Muscle of leg (tissue), 11 donors: ENCODE results near the gene GNAQ. TPM values are rescaled to one million over a fixed set of nuclear protein-coding genes. Genes with fewer than 3 reads are reported as not detected.
A peak's percentile ranks its signal among the peaks of the same experiment; 100 is the strongest.

Experiments
- DNase-seq: peaks from one replicate; pipeline ENCODE4 v3.0.0; 2013
- H3K27ac ChIP-seq: one replicate; pipeline ENCODE4 v1.5.1; 2013; ENCODE audit warnings: mild to moderate bottlenecking, low read length, control low read depth
- H3K27me3 ChIP-seq: one replicate; pipeline ENCODE4 v1.6.1; 2013; ENCODE audit warnings: low read length; ENCODE audit not compliant: control insufficient read depth, insufficient read depth
- H3K36me3 ChIP-seq: one replicate; pipeline ENCODE4 v1.6.1; 2013; ENCODE audit warnings: low read length; ENCODE audit not compliant: control insufficient read depth, insufficient read depth
- H3K4me1 ChIP-seq: one replicate; pipeline ENCODE4 v1.6.1; 2013; ENCODE audit warnings: low read length; ENCODE audit not compliant: control insufficient read depth, insufficient read depth
- H3K4me3 ChIP-seq: one replicate; pipeline ENCODE4 v1.5.1; 2013; ENCODE audit warnings: low read length, control low read depth
- H3K9me3 ChIP-seq: replicated peaks from 2 replicates; pipeline ENCODE4 v1.6.1; 2013; ENCODE audit warnings: low read depth, low read length; ENCODE audit not compliant: control insufficient read depth
- WGBS: methylation state at CpG from one replicate; pipeline ENCODE4 v1.1.5; 2013; ENCODE audit warnings: missing lambda C conversion rate; ENCODE audit not compliant: insufficient coverage; 5-methylcytosine and 5-hydroxymethylcytosine counted together
- polyA plus RNA-seq, 8 donors: library from polyadenylated mRNA; unstranded; fragments of 120-200 nt; gene quantifications; one replicate each; pipeline versions ENCODE4 v1.2.1 to v1.2.3, GENCODE V29; 2013; ENCODE audit warnings: inconsistent platforms in 1 of 8, low replicate concordance in 1 of 8; ENCODE audit not compliant: insufficient read length in 8 of 8, insufficient read depth in 1 of 8
- total RNA-seq: library from RNA; stranded (reverse); fragments of 120-200 nt; gene quantifications from one replicate; pipeline ENCODE4 v1.2.4, GENCODE V29; 2013

Gene GNAQ
- total and polyA plus RNA-seq, 9 donors: 19.7 to 31.6 (median 27.0) TPM

DNA sequence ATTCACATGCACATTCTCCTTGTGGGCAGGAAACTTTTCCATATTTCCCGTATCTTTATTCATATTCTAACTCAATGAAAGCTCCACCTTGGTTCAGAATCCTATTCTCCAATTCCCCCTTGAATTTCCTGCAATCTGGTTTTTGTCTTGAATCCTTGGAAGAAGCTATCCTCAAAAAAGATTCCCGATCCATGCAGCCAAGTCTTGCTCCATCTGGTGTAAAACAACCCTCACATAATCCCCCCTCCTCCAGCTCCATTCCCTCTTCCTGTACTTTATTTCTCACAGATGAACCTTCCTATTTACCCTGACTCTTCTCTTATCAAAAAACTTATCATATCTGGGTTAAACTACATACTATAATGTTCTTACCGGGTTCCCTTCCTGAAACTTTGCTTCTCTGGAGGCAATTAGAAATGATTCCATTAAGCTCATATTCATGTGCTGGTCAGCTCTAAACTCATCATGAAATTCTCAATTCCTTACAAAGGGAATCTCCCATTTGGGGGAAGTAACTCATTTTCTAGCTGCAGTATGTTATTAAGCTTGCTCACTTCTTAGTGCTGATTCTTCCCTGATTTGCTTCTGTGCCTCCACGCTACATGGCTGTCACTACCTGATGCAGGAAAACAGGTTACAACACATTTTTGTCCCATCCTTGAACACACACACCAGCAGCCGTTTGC is 81.7 kb downstream of the GNAQ start:
- Histone ChIP-seq H3K36me3 (no peaks in the 10 kb centered on the region), H3K27me3 (no peaks in the 10 kb centered on the region), H3K4me3 (no peak overlapping the region), H3K9me3 (no peaks in the 10 kb centered on the region), H3K4me1 (peaks cover 15% of the 10 kb centered on the region), H3K27ac (no peak overlapping the region)
- WGBS: 54% methylated on average over 4 of the region's 5 CpGs
- DNase-seq: peak; percentile 43

GRCh38 chr9:77947651-77948050 is 84.0 kb downstream of the GNAQ start:
- 57% methylated on average over 1 of the region's 3 CpGs for WGBS
- no peak overlapping the region for H3K4me3 ChIP-seq
- no peaks in the 10 kb centered on the region for H3K27me3 ChIP-seq
- no peak overlapping the region for H3K27ac ChIP-seq
- DNase-seq: no peak
- no peaks in the 10 kb centered on the region for H3K9me3 ChIP-seq
- no peaks in the 10 kb centered on the region for H3K36me3 ChIP-seq
- H3K4me1 ChIP-seq: peaks cover 12% of the 10 kb centered on the region

DNA sequence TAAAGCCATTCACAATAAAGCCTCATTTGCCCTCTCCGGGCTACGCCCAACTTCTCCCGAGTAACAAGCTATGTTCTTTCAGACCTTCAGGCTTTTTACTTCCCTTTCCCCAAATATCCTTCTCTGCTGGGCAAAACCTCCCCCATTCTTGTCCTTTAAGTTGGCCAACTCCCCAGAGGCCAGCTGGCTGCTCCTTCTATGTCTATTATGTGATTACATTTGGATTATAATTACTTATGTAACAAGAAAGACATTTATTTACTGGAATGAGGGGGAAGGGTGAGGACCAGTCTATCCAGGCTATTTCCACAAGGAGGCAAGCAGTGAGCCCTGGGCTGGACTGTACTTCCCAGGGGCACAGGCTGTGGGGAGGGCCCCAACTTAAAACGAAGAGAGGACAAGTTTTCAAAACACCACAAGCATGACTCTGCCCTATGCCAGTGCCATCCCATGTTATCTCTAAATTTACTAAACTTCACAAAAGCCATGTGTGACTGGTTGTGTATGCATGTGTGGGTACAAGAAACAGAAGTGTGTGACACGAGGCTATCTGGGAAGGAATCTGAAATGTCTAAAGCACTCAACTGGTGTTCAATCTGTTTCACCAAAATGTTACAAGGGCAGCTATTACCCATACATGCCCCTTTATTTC is 84.5 kb downstream of the GNAQ start:
- Histone ChIP-seq H3K4me1 (peaks cover 12% of the 10 kb centered on the region), H3K4me3 (no peak overlapping the region), H3K9me3 (no peaks in the 10 kb centered on the region), H3K27me3 (no peaks in the 10 kb centered on the region), H3K36me3 (no peaks in the 10 kb centered on the region), H3K27ac (no peak overlapping the region)
- DNase-seq: no peak
- WGBS: 72% methylated on average over 3 of the region's 5 CpGs

GRCh38 chr9:77946296-77946695 is 85.3 kb downstream of the GNAQ start:
- no peaks in the 10 kb centered on the region for H3K27me3 ChIP-seq
- no peak overlapping the region for H3K27ac ChIP-seq
- peaks cover 12% of the 10 kb centered on the region for H3K4me1 ChIP-seq
- no peaks in the 10 kb centered on the region for H3K36me3 ChIP-seq
- no peak overlapping the region for H3K4me3 ChIP-seq
- H3K9me3 ChIP-seq: no peaks in the 10 kb centered on the region
- no peak for DNase-seq
- WGBS: 100% methylated on average over 1 of the region's 4 CpGs

- H3K27ac ChIP-seq: no peak overlapping the region
- H3K36me3 ChIP-seq: no peaks in the 10 kb centered on the region
- no CpG with 5 or more reads among the region's 5 CpGs for WGBS
- H3K4me1 ChIP-seq: peaks cover 12% of the 10 kb centered on the region
- no peak for DNase-seq
- H3K9me3 ChIP-seq: no peaks in the 10 kb centered on the region
- H3K27me3 ChIP-seq: no peaks in the 10 kb centered on the region
- no peak overlapping the region for H3K4me3 ChIP-seq
Observed at GRCh38 chr9:77945798-77946197, 85.8 kb downstream of the GNAQ start.

GRCh38 chr9:77944556-77945243 is 86.9 kb downstream of the GNAQ start:
- no CpG with 5 or more reads among the region's 6 CpGs for WGBS
- Histone ChIP-seq H3K27ac (peak overlapping the region; percentile 22), H3K9me3 (no peaks in the 10 kb centered on the region), H3K27me3 (no peaks in the 10 kb centered on the region), H3K36me3 (no peaks in the 10 kb centered on the region), H3K4me1 (peaks cover 12% of the 10 kb centered on the region), H3K4me3 (no peak overlapping the region)
- peak; percentile 60 for DNase-seq

GRCh38 chr9:77943057-77943456 is 88.6 kb downstream of the GNAQ start:
- no CpG with 5 or more reads among the region's 4 CpGs for WGBS
- H3K9me3 ChIP-seq: no peaks in the 10 kb centered on the region
- DNase-seq: no peak
- H3K36me3 ChIP-seq: no peaks in the 10 kb centered on the region
- no peak overlapping the region for H3K27ac ChIP-seq
- H3K4me3 ChIP-seq: no peak overlapping the region
- H3K27me3 ChIP-seq: no peaks in the 10 kb centered on the region
- H3K4me1 ChIP-seq: peaks cover 6% of the 10 kb centered on the region

- Histone ChIP-seq H3K9me3 (no peaks in the 10 kb centered on the region), H3K27ac (no peak overlapping the region), H3K4me3 (no peak overlapping the region), H3K27me3 (no peaks in the 10 kb centered on the region), H3K36me3 (no peaks in the 10 kb centered on the region), H3K4me1 (no peaks in the 10 kb centered on the region)
- DNase-seq: no peak
- WGBS: no CpG with 5 or more reads among the region's 2 CpGs
Observed at GRCh38 chr9:77939149-77939668, 92.4 kb downstream of the GNAQ start.

DNA sequence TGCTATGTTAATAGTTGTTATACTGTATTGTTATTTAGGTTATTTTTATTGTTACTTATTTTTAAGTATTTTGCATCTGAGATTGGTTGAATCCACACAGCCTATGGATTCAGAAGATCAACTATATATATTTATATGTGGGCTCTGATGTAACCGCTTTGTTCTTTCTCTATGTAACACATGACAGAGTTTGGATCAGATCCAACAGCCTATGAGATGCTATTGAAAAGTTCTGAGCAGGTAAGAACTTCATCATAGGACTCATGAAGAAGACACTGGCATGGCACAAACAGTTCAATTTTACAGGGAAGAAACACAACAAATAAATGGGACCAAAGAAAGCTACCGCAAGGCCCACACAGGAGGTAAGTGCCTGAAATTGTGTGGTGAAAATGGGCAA is 93.4 kb downstream of the GNAQ start:
- H3K27ac ChIP-seq: no peak overlapping the region
- no peaks in the 10 kb centered on the region for H3K27me3 ChIP-seq
- H3K4me3 ChIP-seq: no peak overlapping the region
- WGBS: 100% methylated on average over 1 of the region's 2 CpGs
- no peak for DNase-seq
- H3K36me3 ChIP-seq: no peaks in the 10 kb centered on the region
- no peaks in the 10 kb centered on the region for H3K4me1 ChIP-seq
- no peaks in the 10 kb centered on the region for H3K9me3 ChIP-seq

GRCh38 chr9:77935974-77936373 is 95.6 kb downstream of the GNAQ start:
- Histone ChIP-seq H3K27ac (no peak overlapping the region), H3K9me3 (no peaks in the 10 kb centered on the region), H3K4me3 (no peak overlapping the region), H3K4me1 (no peaks in the 10 kb centered on the region), H3K27me3 (no peaks in the 10 kb centered on the region), H3K36me3 (no peaks in the 10 kb centered on the region)
- WGBS: no CpG with 5 or more reads among the region's 3 CpGs
- peak; percentile 56 for DNase-seq
